Measurements from ENCODE around the gene PCSK5. TPM values are rescaled to one million over a fixed set of nuclear protein-coding genes. Genes with fewer than 3 reads are reported as not detected.

Gene PCSK5
- polyA plus RNA-seq, 1 donor = 11.3 TPM

GRCh38 chr9:76200745-76201144 lies 310.3 kb downstream of the PCSK5 start:
- DNase-seq = no peak

- DNase-seq = no peak
Measured at GRCh38 chr9:76203373-76203772, 312.9 kb downstream of the PCSK5 start.

DNA sequence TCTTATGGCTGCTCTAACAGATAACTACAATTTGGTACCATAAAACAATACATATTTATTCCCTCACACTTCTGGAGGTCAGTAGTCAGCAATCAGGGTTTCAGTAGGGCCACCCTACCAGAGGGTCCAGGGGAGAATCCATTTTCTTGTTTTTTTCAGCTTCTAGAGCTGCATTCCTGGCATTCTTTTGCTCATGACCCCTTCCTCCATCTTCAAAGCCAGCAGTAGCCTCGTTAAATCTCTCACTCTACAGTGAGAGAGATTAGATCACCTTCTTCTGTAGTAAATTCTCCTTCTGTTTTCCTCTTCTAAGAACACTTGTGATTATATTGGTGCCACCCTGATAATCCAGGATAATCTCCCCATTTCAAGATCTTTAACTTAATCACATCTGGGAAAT lies 316.3 kb downstream of the PCSK5 start:
- no peak for DNase-seq

GRCh38 chr9:76213751-76214150 lies 323.3 kb downstream of the PCSK5 start:
- no peak for DNase-seq

- no peak for DNase-seq
Measured at GRCh38 chr9:76215066-76215465, 324.6 kb downstream of the PCSK5 start.

DNA sequence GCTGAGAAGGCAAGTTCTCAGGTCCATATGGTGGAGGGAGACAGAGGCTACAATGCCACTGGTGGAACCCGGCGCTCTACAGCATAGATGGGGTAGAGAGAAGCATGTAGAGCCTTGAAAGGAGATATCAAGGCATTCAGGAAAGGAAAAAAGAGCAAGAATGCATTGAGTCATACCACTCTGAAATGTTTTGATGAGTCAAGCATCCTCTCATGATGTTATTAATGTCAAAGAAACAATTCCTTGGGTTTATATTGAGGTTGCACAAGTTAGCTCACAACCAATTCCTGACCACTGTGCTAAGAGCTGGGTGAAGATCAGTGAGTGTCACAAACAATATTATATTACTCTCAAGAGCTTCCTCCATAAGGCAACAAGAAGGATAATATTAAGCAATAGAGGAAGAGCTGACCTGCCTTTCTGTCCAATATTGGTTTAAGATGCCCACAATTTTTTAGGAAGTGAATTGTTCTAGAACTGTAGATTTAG lies 325.7 kb downstream of the PCSK5 start:
- DNase-seq = no peak

GRCh38 chr9:76218117-76218885 lies 327.8 kb downstream of the PCSK5 start:
- DNase-seq = no peak

DNA sequence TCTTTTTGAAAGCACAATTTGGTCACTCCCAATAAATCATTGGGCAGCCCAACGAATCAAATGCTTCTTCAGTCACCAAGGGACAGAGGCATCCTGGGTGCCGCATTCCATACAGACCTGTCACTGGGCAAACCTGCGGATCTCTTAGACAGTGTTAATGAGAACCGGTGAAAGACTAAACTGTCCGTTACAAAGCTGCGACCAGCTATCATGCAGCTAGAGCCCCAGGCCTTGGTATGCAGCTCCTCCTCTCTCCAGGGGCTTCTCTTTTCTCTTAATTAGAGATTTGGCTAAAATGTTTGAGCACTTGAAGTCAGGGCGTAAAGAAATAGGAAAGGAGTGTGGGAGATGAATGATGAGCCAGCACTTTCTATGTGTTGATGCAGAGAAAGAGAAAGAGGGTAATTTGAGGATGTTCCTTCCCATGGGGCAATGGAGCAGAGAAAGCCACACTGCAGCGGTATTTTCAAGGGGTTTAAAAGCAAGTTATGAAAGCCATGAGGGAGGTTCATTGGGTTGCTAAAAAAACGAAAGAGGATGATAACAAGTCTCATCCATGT lies 328.5 kb downstream of the PCSK5 start:
- DNase-seq = no peak

DNA sequence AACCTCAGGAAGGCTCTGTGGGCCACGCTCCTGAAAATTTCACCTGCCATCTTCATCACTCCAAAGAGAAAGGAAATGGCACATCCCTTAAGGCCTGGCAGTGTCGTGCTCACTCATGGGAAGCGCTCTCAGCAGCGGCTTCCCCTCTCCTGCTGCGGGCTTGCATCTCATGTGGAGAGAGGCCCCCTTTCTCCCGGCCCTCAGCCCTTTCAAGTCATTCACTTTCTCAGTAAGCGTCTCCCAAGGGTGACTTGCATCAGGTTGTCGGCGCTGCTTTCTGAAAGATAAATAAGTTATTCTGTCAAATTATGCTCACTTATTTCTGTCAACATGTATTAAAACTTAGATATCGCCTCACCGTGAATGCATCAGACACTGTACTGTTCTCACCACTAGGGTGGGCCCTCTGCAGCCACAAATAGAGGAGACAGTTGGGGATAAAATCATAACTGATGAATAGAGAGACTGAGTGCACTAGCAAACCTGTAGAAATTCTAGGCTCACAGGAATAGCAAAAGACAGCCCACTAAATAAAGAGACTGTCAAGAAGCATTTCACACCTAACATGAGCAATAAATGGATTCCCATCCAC lies 329.2 kb downstream of the PCSK5 start:
- no peak for DNase-seq

DNA sequence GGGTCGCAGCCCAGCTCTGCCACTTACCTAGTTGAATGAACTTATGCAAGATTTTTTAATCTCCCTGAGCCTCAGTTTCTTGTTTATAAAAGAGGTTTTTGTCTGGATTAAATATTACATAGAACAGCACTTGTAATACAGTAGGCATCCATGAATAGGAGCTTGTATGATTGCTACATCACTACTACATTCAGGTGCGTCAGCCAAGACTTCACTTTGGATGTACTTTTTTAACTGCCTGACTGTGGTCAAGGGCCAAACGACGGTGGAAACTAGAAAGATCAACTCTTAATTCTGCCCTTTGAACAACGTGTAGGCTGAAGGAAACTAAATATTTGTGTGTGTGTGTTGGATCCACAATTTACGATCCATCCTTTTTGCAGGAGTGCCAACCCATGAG lies 330.9 kb downstream of the PCSK5 start:
- no peak for DNase-seq

GRCh38 chr9:76223749-76224340 lies 333.4 kb downstream of the PCSK5 start:
- no peak for DNase-seq

GRCh38 chr9:76227156-76227555 lies 336.7 kb downstream of the PCSK5 start:
- DNase-seq = no peak

DNA sequence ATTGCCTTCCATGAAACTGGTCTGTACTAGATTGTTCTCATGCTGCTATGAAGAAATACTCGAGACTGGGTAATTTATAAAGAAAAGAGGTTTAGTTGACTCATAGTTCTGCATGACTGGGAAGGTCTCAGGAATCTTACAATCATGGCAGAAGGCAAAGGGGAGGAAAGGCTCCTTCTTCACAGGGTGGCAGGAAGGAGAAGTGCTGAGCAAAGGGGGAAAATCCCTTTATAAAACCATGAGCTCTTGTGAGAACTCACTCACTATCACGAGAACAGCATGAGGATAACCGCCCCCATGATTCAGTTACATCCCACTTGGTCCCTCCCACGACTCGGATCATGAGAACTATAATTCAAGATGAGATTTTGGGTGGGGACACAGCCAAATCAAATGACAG lies 340.5 kb downstream of the PCSK5 start:
- DNase-seq = no peak

- DNase-seq = no peak
Measured at GRCh38 chr9:76232861-76233489, 342.5 kb downstream of the PCSK5 start.

- no peak for DNase-seq
Measured at GRCh38 chr9:76240578-76240977, 350.1 kb downstream of the PCSK5 start.

GRCh38 chr9:76245518-76245917 lies 355.0 kb downstream of the PCSK5 start:
- DNase-seq = no peak

GRCh38 chr9:76246680-76247079 lies 356.2 kb downstream of the PCSK5 start:
- no peak for DNase-seq

GRCh38 chr9:76247426-76247825 lies 357.0 kb downstream of the PCSK5 start:
- no peak for DNase-seq

DNA sequence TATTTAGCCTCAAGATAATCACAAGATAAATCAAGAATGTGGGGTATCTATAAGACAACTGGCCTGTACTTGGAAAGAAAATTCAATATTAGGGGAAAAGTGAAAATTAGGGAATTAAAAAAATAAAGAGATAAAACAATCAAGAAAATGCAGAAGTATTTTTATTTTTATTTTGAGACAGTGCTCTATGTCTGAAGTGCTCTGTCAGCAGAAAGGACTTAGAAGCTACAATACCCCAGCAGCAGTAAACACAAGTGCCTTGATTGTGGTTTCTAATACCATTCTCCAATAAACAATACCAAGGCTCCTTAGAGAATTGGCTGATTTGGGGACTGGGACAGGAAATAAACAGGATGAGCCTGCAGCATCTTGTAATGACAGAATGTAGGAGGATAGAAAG lies 358.8 kb downstream of the PCSK5 start:
- no peak for DNase-seq

- DNase-seq = peak; percentile 61
Measured at GRCh38 chr9:76255781-76256455, 365.4 kb downstream of the PCSK5 start.

- peak; percentile 21 for DNase-seq
Measured at GRCh38 chr9:76257311-76257710, 366.8 kb downstream of the PCSK5 start.

- DNase-seq = no peak
Measured at GRCh38 chr9:76266649-76267283, 376.3 kb downstream of the PCSK5 start.
